ENCODE measurements around the gene MBD2. TPM values are rescaled to one million over a fixed set of nuclear protein-coding genes. Genes with fewer than 3 reads are reported as not detected.

The MBD2 gene
- total RNA-seq, 6 experiments from 2014 or later, result 84.8 to 104 (median 88.9) TPM

DNA sequence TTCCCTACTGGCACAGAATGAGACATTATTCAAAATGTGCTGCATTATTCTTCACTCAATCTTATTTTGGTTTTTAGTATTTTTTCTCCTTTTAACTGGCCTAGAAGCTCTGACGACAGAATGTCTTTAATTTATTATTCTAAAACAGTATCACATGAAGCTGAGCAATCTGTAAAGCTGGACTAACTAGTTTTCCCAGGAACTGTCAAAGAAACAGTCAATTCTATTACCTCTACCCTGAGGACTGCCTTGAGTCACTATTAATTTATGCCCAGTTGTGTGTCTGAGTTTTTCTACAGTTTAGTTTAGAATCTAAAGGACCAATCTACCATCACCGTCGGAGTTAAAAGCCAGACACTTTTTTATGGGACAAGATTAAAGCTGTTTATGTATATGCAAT lies 31.6 kb downstream of the MBD2 start:
- TF ChIP-seq, protein P1, sequence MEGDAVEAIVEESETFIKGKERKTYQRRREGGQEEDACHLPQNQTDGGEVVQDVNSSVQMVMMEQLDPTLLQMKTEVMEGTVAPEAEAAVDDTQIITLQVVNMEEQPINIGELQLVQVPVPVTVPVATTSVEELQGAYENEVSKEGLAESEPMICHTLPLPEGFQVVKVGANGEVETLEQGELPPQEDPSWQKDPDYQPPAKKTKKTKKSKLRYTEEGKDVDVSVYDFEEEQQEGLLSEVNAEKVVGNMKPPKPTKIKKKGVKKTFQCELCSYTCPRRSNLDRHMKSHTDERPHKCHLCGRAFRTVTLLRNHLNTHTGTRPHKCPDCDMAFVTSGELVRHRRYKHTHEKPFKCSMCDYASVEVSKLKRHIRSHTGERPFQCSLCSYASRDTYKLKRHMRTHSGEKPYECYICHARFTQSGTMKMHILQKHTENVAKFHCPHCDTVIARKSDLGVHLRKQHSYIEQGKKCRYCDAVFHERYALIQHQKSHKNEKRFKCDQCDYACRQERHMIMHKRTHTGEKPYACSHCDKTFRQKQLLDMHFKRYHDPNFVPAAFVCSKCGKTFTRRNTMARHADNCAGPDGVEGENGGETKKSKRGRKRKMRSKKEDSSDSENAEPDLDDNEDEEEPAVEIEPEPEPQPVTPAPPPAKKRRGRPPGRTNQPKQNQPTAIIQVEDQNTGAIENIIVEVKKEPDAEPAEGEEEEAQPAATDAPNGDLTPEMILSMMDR (IDR thresholded peaks at IDR 0.05), result no peak
- peaks cover 8% of the 10 kb centered on the region; the same call in 1 of the 2 replicates for H3K36me3 Mint-ChIP-seq (ENCODE audit: low read depth)
- H3K27ac Mint-ChIP-seq, result no peak overlapping the region
- H3K9me3 Mint-ChIP-seq, result no peaks in the 10 kb centered on the region
- peaks cover 1% of the 10 kb centered on the region; the same call in 1 of the 2 replicates for H3K27me3 Mint-ChIP-seq (ENCODE audit: insufficient read depth)
- H3K4me1 Mint-ChIP-seq (ENCODE audit: low read depth), result peaks cover 7% of the 10 kb centered on the region; the same call in 1 of the 2 replicates
- DNase-seq, result no peak
- no peak overlapping the region for H3K4me3 Mint-ChIP-seq

DNA sequence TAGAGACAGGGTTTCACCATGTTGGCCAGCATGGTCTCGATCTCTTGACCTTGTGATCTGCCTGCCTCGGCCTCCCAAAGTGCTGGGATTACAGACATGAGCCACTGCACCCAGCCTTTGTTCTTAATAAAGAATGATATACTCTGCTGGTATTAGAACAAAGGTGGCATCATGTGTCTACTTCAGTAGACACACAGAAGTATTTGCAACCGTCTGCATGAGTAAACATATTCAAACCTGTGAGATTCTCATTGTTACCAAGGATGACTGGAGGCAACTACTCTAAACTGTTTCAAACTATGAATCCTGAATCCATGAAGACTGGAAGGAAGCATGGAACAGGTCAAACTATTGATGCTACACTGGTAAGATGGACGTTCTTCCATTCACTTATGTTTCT lies 32.1 kb downstream of the MBD2 start:
- H3K27me3 Mint-ChIP-seq (ENCODE audit: insufficient read depth), result peaks cover 1% of the 10 kb centered on the region; the same call in 1 of the 2 replicates
- H3K9me3 Mint-ChIP-seq, result no peaks in the 10 kb centered on the region
- H3K27ac Mint-ChIP-seq, result no peak overlapping the region
- no peak for DNase-seq
- no peak overlapping the region for H3K4me3 Mint-ChIP-seq
- H3K36me3 Mint-ChIP-seq (ENCODE audit: low read depth), result peaks cover 12% of the 10 kb centered on the region; the same call in 1 of the 2 replicates
- TF ChIP-seq, protein P1 (IDR thresholded peaks at IDR 0.05), result no peak
- H3K4me1 Mint-ChIP-seq (ENCODE audit: low read depth), result peaks cover 2% of the 10 kb centered on the region; the same call in 1 of the 2 replicates

DNA sequence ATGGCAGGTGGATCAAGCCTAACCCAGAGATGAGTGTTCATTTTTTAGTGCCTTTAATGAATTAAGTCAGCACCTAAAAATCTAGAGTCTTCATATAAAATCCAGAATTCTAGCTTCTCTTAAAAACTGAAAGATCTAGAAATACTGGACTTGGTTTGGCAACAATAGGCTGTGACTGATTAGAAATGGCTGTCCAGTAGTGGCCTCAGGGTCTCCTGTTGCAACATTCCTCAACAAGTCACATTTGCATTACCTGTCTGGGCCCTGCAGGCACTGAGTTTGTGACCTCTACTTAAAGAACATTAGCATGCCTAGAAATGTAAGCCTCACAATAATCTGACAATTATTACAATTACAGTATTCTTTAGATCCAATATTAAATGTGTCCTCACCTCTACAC lies 33.1 kb downstream of the MBD2 start:
- DNase-seq, result no peak
- Mint-ChIP-seq H3K4me1 (ENCODE audit: low read depth) (no peaks in the 10 kb centered on the region), H3K4me3 (no peak overlapping the region), H3K27ac (no peak overlapping the region), H3K27me3 (ENCODE audit: insufficient read depth) (peaks cover 1% of the 10 kb centered on the region; the same call in 1 of the 2 replicates), H3K9me3 (no peaks in the 10 kb centered on the region), H3K36me3 (ENCODE audit: low read depth) (peaks cover 17% of the 10 kb centered on the region; the same call in 1 of the 2 replicates)
- TF ChIP-seq, protein P1 (IDR thresholded peaks at IDR 0.05), result no peak

DNA sequence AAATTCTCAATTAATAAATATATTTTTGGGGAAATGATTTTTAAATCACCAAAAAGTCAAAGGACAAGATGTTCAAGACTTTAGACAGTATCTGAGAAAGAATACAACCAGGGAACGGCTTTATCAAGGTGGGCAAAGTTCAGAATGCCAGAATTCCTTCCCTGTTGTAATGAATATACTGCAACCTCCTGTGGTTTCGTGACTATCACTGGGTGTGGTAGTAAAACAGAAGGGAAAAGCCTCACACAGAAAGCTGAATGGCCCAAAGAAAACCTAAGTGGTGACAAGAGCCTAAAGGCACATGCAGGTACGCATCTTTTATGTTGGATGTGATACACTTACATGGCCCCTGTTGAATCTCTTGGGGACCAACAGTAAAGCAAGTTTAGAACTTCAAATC lies 37.1 kb downstream of the MBD2 start:
- TF ChIP-seq, protein P1 (IDR thresholded peaks at IDR 0.05), result no peak
- Mint-ChIP-seq H3K27me3 (ENCODE audit: insufficient read depth) (peaks cover 1% of the 10 kb centered on the region; the same call in 1 of the 2 replicates), H3K9me3 (no peaks in the 10 kb centered on the region), H3K27ac (no peak overlapping the region), H3K36me3 (ENCODE audit: low read depth) (peaks cover 17% of the 10 kb centered on the region; the same call in 1 of the 2 replicates), H3K4me1 (ENCODE audit: low read depth) (no peaks in the 10 kb centered on the region), H3K4me3 (no peak overlapping the region)
- no peak for DNase-seq

DNA sequence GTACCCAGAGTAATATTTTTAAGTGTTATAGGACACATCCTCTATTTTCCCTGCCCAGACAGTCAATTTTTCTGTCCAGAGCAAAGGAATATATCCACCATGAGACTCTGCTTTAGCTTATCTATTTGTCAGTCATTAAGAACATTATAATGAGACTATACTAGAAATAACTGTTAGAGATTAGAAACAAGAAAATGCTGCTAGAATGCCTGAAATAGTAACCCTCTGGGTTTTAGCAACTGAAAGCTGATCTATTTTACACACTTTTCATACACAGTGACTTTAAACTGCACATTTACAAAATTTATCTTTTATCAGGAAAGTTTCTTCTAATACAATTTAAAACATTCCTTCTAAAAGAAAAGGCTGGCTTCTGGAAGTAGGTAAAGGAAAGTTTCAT lies 39.6 kb downstream of the MBD2 start:
- DNase-seq, result no peak
- TF ChIP-seq, protein P1 (IDR thresholded peaks at IDR 0.05), result no peak
- Mint-ChIP-seq H3K27me3 (ENCODE audit: insufficient read depth) (no peaks in the 10 kb centered on the region), H3K4me3 (no peak overlapping the region), H3K36me3 (ENCODE audit: low read depth) (peaks cover 13% of the 10 kb centered on the region; the same call in 1 of the 2 replicates), H3K9me3 (no peaks in the 10 kb centered on the region), H3K4me1 (ENCODE audit: low read depth) (no peaks in the 10 kb centered on the region), H3K27ac (no peak overlapping the region)

Measured in HFFc6 (cell line).